GM10266 (cell line): ENCODE results near the gene HAND1.

Experiments used
- DNase-seq: peaks from one replicate; pipeline ENCODE4 v3.0.0; 2012; ENCODE audit errors: extremely low spot score
- CTCF ChIP-seq: IDR thresholded peaks from 2 replicates; pipeline ENCODE4 v1.5.1; 2012; ENCODE audit warnings: mild to moderate bottlenecking, low read depth; ENCODE audit not compliant: control insufficient read depth, insufficient read depth; ENCODE audit errors: missing control alignments

HAND1 gene

GRCh38 chr5:154505567-154505966, 27.5 kb upstream of the HAND1 start:
- no peak for TF ChIP-seq CTCF
- DNase-seq = no peak

GRCh38 chr5:154503698-154504039, 25.6 kb upstream of the HAND1 start:
- TF ChIP-seq CTCF = no peak
- DNase-seq = no peak

- no peak for TF ChIP-seq CTCF
- DNase-seq = no peak
These were observed 24.2 kb upstream of the HAND1 start for GRCh38 chr5:154502180-154502579.

- no peak for DNase-seq
- TF ChIP-seq CTCF = no peak
These were observed 23.5 kb upstream of the HAND1 start for GRCh38 chr5:154501566-154501965.

GRCh38 chr5:154498994-154499393, 21.0 kb upstream of the HAND1 start:
- no peak for TF ChIP-seq CTCF
- no peak for DNase-seq

- TF ChIP-seq CTCF = no peak
- DNase-seq = no peak
These were observed 20.6 kb upstream of the HAND1 start for GRCh38 chr5:154498591-154498990.

GRCh38 chr5:154494036-154494435, 16.0 kb upstream of the HAND1 start:
- no peak for DNase-seq
- TF ChIP-seq CTCF = no peak
